GM11168 (cell line): ENCODE results near the gene CD209.
"Not testable (repeated sequence)": the region's sequence is repeated elsewhere in the genome, so short reads cannot be mapped to it uniquely, and the experiment has no call there.

Experiments used
- in situ Hi-C: fragments of 300-500 bp; cut with MboI; formaldehyde crosslinking; loops from one replicate; pipeline ENCODE4 v1.12.0; 2022; ENCODE audit warnings: low sequenced_read_pairs; ENCODE audit not compliant: unreplicated experiment

CD209 gene, protein sequence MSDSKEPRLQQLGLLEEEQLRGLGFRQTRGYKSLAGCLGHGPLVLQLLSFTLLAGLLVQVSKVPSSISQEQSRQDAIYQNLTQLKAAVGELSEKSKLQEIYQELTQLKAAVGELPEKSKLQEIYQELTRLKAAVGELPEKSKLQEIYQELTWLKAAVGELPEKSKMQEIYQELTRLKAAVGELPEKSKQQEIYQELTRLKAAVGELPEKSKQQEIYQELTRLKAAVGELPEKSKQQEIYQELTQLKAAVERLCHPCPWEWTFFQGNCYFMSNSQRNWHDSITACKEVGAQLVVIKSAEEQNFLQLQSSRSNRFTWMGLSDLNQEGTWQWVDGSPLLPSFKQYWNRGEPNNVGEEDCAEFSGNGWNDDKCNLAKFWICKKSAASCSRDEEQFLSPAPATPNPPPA

GRCh38 chr19:7746903-7747884, at the start of gene CD209:
TSS of gene CD209 (minus strand) at chr19:7747534. CDS start at chr19:7747511, 23 bp downstream.
- in situ Hi-C loops: no loop called here

GRCh38 chr19:7795555-7796161, 48.3 kb upstream of the CD209 start:
- in situ Hi-C loops: loop anchor here (5.0 kb wide), 2 partner anchors 113 to 223 kb away; partner anchors contain the start of gene TRAPPC5

- in situ Hi-C loops: no loop called here
These were observed 46.2 kb upstream of the CD209 start for GRCh38 chr19:7793493-7793892.

DNA sequence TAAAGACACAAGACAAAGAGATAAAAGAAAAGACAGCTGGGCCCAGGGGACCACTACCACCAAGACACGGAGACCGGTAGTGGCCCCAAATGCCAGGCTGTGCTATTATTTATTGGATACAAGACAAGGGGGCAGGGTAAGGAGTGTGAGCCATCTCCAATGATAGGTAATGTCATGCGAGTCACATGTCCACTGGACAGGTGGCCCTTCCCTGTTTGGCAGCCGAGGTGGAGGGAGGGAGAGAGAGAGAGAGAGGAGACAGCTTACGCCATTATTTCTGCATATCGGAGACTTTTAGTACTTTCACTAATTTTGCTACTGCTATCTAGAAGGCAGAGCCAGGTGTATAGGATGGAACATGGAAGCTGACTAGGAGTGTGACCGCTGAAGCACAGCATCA, 45.4 kb upstream of the CD209 start:
- in situ Hi-C loops: not testable (repeated sequence)

GRCh38 chr19:7792281-7792680, 44.9 kb upstream of the CD209 start:
- in situ Hi-C loops: no loop called here

DNA sequence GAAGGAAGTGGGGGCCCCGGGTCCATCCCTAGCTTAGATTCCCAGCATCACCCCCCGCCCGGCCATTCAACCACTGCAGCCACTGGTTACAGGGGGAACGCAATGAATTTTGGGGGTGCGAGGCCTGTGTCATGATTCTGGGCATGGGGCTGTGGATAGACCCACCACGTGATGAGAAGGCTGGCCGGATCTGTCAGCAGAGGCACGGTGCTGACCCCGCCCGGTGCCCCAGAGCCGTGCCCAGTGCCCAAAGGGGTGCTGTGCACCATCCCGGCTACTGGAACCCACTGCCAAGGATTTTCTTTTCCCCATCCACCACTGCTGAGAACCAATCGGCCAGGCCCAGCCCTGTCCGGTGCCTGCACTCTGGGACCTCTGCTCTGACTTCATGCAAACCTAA, 43.1 kb upstream of the CD209 start:
- in situ Hi-C loops: no loop called here

GRCh38 chr19:7789447-7789846, 42.1 kb upstream of the CD209 start:
- in situ Hi-C loops: no loop called here

- in situ Hi-C loops: no loop called here
These were observed 41.6 kb upstream of the CD209 start for GRCh38 chr19:7788933-7789323.

GRCh38 chr19:7788178-7788932, 41.0 kb upstream of the CD209 start:
- in situ Hi-C loops: no loop called here

DNA sequence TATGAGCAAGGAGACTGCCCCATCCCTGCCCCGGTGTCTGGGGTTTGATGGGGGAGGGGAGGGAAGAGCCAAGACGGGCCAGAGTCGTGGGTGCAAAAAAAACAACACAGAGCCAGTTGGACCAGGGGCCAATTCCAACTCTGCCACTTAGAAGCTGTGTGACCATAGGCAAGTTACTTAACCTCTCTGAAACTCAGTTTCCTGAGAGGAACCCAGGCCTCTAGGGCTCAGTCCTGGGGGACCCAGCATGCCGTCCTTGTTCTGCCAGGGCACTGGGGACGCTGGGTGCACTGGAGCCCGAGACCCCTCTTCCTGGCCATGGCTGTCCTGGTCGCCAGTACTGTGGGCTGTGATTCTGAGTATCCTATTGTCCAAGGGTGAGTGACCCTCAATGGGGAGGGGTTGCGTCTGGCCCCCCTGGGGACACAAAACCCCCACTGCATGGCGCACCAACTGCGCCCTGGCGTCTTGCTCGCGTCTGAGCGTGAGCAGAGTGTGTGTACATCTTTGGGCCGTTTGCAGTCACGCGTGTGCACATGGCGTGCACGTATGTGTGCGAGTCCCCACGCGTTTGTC, 40.4 kb upstream of the CD209 start:
- in situ Hi-C loops: no loop called here

GRCh38 chr19:7787141-7787540, 39.8 kb upstream of the CD209 start:
- in situ Hi-C loops: no loop called here

- in situ Hi-C loops: no loop called here
These were observed 37.5 kb upstream of the CD209 start for GRCh38 chr19:7784856-7785255.

GRCh38 chr19:7783991-7784423, 36.7 kb upstream of the CD209 start:
- in situ Hi-C loops: no loop called here

DNA sequence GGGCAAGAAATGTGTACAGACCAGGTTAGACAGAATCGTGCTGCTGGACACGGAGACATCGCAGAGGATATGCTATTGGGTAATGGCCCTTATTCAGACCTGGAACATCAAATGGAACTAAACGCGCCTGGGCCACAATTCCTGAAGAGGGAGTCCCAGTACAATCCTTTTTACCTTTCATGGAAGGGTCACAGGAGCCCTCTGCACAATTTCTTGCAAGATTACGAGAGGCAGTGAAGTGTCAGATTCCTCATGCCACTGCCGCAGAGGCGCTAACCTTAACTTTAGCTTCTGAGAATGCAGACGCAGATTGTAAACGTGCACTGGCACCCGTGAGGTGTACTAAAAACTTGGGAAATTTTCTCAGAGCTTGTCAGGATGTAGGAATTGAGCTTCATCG, 33.8 kb upstream of the CD209 start:
- in situ Hi-C loops: no loop called here

DNA sequence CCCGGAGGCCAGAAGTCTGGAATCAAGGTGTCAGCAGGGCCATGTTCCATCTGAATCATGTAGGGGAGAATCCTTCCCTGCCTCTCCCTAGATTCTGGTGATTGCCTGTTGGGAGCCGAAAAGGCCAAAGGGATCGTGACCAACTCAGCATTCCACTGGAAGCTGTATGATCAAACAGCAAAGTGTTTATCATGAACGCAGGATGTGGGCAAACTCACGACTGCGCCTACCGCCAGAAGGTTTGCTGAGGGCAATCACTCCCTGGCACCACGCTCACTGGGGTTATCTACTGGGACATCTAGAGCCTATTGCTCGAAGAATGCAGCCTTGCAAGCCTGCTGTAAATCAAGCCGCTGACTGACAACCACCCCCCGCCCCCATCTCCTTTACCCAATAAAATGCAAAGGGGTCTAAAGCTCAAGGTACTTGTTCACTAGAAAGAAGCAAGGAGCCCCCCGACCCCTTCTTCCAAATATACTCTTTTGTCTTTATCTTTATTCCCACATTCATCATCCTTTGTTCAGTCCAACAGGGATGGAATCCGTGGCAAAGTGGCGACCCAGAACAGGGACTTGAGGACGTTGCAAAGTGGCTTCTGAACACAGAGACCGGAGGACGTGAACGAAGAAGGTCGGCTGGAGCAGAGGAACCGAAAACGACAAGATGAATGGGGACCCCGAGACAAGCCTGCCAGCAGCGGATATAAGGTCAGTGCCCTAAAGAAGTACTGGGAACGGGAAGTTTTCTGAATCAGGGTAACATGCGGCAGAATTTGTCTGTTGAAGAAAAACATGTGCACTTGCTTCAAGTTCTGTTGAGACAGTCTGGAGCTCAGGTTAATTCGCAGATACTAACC, 32.5 kb upstream of the CD209 start:
- in situ Hi-C loops: no loop called here

DNA sequence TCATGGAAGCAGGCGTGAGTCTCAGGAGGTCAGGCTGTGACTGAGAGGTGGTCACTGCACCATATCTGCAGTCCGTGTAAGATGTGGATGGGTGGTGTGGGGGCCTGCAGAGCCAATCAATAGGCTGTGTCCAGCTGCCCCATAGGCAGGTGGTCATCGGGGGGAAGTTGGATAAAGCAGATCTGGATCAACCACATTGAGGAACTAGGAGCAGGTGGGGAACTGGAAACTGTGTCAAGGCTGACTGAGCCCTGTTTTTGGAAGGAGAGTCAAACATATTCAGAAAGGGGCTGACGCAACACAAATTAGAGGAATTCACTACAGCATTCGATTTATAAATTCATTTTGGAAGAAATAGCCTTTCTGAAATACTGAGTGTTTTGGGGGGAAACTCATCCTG, 30.7 kb upstream of the CD209 start:
- in situ Hi-C loops: no loop called here

DNA sequence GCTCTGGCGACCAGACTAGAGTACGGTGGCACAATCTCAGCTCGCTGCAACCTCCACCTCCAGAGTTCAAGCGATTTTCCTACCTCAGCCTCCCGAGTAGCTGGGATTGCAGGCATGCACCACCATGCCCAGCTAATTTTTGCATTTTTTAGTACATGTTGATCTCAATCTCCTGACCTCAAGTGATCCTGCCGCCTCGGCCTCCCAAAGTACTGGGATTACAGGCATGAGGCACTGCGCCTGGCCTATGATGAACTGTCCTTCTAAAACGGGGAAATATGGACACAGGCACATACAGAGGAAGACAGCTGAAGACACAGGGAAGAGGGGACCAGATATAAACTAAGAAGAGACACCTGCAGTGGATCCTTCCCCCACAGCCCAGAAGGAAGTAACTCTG, 28.4 kb upstream of the CD209 start:
- in situ Hi-C loops: no loop called here

GRCh38 chr19:7773841-7774240, 26.5 kb upstream of the CD209 start:
- in situ Hi-C loops: no loop called here
